IMR-90 (cell line): Measurements from ENCODE around the gene CXorf49. TPM values are rescaled to one million over a fixed set of nuclear protein-coding genes. Genes with fewer than 3 reads are reported as not detected.

Source experiments
- ATAC-seq: fragments of 200-7000 bp; cut with Tn5 transposase; 2 replicates; pipeline ENCODE4 v1.9.1; 2020; ENCODE audit warnings: low read depth, mild to moderate bottlenecking, moderate library complexity
- BruUV-seq: library from RNA; stranded (reverse); fragments of 400-500 nt; replicated peaks from 2 replicates; lab custom pipeline; 2021; lab: Mats Ljungman, UMichigan
- CTCF ChIA-PET: fragments of 300-600 bp; formaldehyde crosslinking; extraction: SDS; loops from one replicate; lab custom pipeline; 2021; ENCODE audit warnings: antibody characterized with exemption; lab: Yijun Ruan, JAX
- POLR2A ChIA-PET: fragments of 300-600 bp; sonication (Branson Sonifier 250); formaldehyde crosslinking; loops from one replicate; lab custom pipeline; 2022; ENCODE audit warnings: antibody characterized with exemption; ENCODE audit not compliant: unreplicated experiment; lab: Charles Lee
- DNase-seq: peaks from one replicate; pipeline ENCODE4 v3.0.0; 2013
- H2AFZ ChIP-seq: replicated peaks from 2 replicates; pipeline ENCODE3; 2013; ENCODE audit warnings: low read length, mild to moderate bottlenecking; ENCODE audit not compliant: poor library complexity
- H2AK5ac ChIP-seq: 2 replicates; pipeline ENCODE4 v1.6.1; 2013; ENCODE audit warnings: low read depth, low read length, inconsistent platforms
- H2AK9ac ChIP-seq: replicated peaks from 2 replicates; pipeline ENCODE3; 2013; ENCODE audit warnings: mild to moderate bottlenecking, low read depth, low read length, moderate library complexity; ENCODE audit not compliant: poor library complexity
- H2BK120ac ChIP-seq: 2 replicates; pipeline ENCODE4 v1.6.1; 2013; ENCODE audit warnings: low read depth, low read length, inconsistent platforms
- H2BK15ac ChIP-seq: 3 replicates; pipeline ENCODE4 v1.6.1; 2013; ENCODE audit warnings: low read depth, low read length, inconsistent platforms
- H2BK20ac ChIP-seq: 2 replicates; pipeline ENCODE4 v1.6.1; 2013; ENCODE audit warnings: low read depth, mild to moderate bottlenecking, inconsistent platforms, low read length, moderate library complexity
- H2BK5ac ChIP-seq: 2 replicates; pipeline ENCODE4 v1.6.1; 2013; ENCODE audit warnings: mild to moderate bottlenecking, low read depth, low read length, inconsistent platforms; ENCODE audit not compliant: poor library complexity, severe bottlenecking
- H3K14ac ChIP-seq: replicated peaks from 2 replicates; pipeline ENCODE4 v1.6.1; 2013; ENCODE audit warnings: low read depth, low read length, inconsistent platforms
- H3K18ac ChIP-seq: 2 replicates; pipeline ENCODE4 v1.6.1; 2013; ENCODE audit warnings: low read depth, low read length, control low read depth
- H3K23ac ChIP-seq: 2 replicates; pipeline ENCODE4 v1.6.1; 2013; ENCODE audit warnings: low read depth, low read length, inconsistent platforms
- H3K27ac ChIP-seq: 2 replicates; pipeline ENCODE4 v1.5.1; 2013; ENCODE audit warnings: mild to moderate bottlenecking, control low read depth, low read length; ENCODE audit not compliant: insufficient read depth
- H3K27me3 ChIP-seq: 2 replicates; pipeline ENCODE4 v1.6.1; 2013; ENCODE audit warnings: low read length; ENCODE audit not compliant: control insufficient read depth, insufficient read depth
- H3K36me3 ChIP-seq: 2 replicates; pipeline ENCODE4 v1.6.1; 2013; ENCODE audit warnings: low read length, mixed read lengths; ENCODE audit not compliant: control insufficient read depth, insufficient read depth
- H3K4ac ChIP-seq: 2 replicates; pipeline ENCODE4 v1.6.1; 2013; ENCODE audit warnings: low read depth, low read length, inconsistent platforms
- H3K4me1 ChIP-seq: 2 replicates; pipeline ENCODE4 v1.6.1; 2013; ENCODE audit warnings: low read length, mixed read lengths; ENCODE audit not compliant: control insufficient read depth, insufficient read depth
- H3K4me2 ChIP-seq: 2 replicates; pipeline ENCODE4 v1.6.1; 2013; ENCODE audit warnings: low read depth, mild to moderate bottlenecking, control low read depth, low read length, moderate library complexity
- H3K4me3 ChIP-seq: 2 replicates; pipeline ENCODE4 v1.5.1; 2013; ENCODE audit warnings: low read depth, mild to moderate bottlenecking, control low read depth, low read length, moderate library complexity; ENCODE audit not compliant: insufficient read depth
- H3K56ac ChIP-seq: 2 replicates; pipeline ENCODE4 v1.6.1; 2013; ENCODE audit warnings: low read length, inconsistent platforms; ENCODE audit not compliant: insufficient read depth; ENCODE audit errors: extremely low read depth
- H3K79me1 ChIP-seq, 2 experiments: 2 replicates each; pipeline ENCODE4 v1.6.1; 2013; ENCODE audit warnings: low read length in 2 of 2, inconsistent platforms in 1 of 2, low read depth in 1 of 2
- H3K9ac ChIP-seq: 2 replicates; pipeline ENCODE4 v1.6.1; 2013; ENCODE audit warnings: low read depth, low read length, control low read depth
- H3K9me1 ChIP-seq: 2 replicates; pipeline ENCODE4 v1.6.1; 2013; ENCODE audit warnings: low read length, inconsistent platforms; ENCODE audit not compliant: insufficient read depth
- H3K9me3 ChIP-seq: 2 replicates; pipeline ENCODE4 v1.6.1; 2013; ENCODE audit warnings: low read length; ENCODE audit not compliant: control insufficient read depth, insufficient read depth
- H4K20me1 ChIP-seq: 2 replicates; pipeline ENCODE4 v1.6.1; 2013; ENCODE audit warnings: low read length, inconsistent platforms; ENCODE audit not compliant: insufficient read depth
- H4K5ac ChIP-seq: 2 replicates; pipeline ENCODE4 v1.6.1; 2013; ENCODE audit warnings: mild to moderate bottlenecking, low read depth, low read length, control low read depth
- H4K8ac ChIP-seq, 2 experiments: 2 replicates each; pipeline ENCODE4 v1.6.1; 2013; ENCODE audit warnings: low read depth in 2 of 2, low read length in 2 of 2, control low read depth in 1 of 2, inconsistent platforms in 1 of 2
- H4K91ac ChIP-seq: 2 replicates; pipeline ENCODE4 v1.6.1; 2013; ENCODE audit warnings: low read depth, low read length, inconsistent platforms; ENCODE audit not compliant: insufficient read depth
- CTCF ChIP-seq: conservative IDR thresholded peaks from 2 replicates; pipeline ENCODE4 v1.5.1; 2012; ENCODE audit warnings: mild to moderate bottlenecking, low read depth, low read length, improper control_type of control experiment
- MAFK ChIP-seq: IDR thresholded peaks from 2 replicates; pipeline ENCODE4 v1.6.1; 2012; ENCODE audit warnings: low read depth, low read length, improper control_type of control experiment
- WGBS, 2 experiments: methylation state at CpG; one replicate each; pipeline versions ENCODE4 v1.1.5 to v1.1.7; 2013; ENCODE audit warnings: missing lambda C conversion rate in 2 of 2; ENCODE audit not compliant: insufficient read length in 1 of 2; ENCODE audit errors: extremely low coverage in 2 of 2; 5-methylcytosine and 5-hydroxymethylcytosine counted together
- dilution Hi-C: fragments of 300-500 bp; cut with HindIII; formaldehyde crosslinking; loops from one replicate; pipeline ENCODE4 v1.14.3; 2018; ENCODE audit warnings: low sequenced_read_pairs; ENCODE audit not compliant: unreplicated experiment
- in situ Hi-C: fragments of 300-500 bp; cut with MboI; formaldehyde crosslinking; loops from 3 replicates; pipeline ENCODE4 v1.14.3; 2019; ENCODE audit warnings: low sequenced_read_pairs, inconsistent platforms, mixed read lengths
- intact Hi-C: fragments of 100-400 bp; cut with micrococcal nuclease; formaldehyde crosslinking; loops from 2 replicates; pipeline ENCODE4 v1.10.0; 2022
- polyA plus RNA-seq, 3 experiments: library from polyadenylated mRNA; depleted of rRNA; stranded (reverse); fragments of >200 nt; gene quantifications; 2 replicates each; pipeline ENCODE4 v1.2.3, GENCODE V29; 2012; ENCODE audit warnings: low replicate concordance in 1 of 3
- total RNA-seq: library from RNA; depleted of rRNA; stranded (reverse); fragments of >200 nt; gene quantifications from 2 replicates; pipeline ENCODE4 v1.2.3, GENCODE V29; 2012

Gene CXorf49
- total and polyA plus RNA-seq, 2 of the 4 experiments (the other 2 are of a cell fraction): not detected

- intact Hi-C loops (no loop called here), in situ Hi-C loops (loop anchor here (25.0 kb wide), 1 partner anchor 193 kb away; no protein-coding TSS in a partner anchor), dilution Hi-C loops (no loop called here)
- Histone ChIP-seq H2AK5ac (no peak overlapping the region), H3K4me2 (no peak overlapping the region), H3K27me3 (peaks cover 16% of the 10 kb centered on the region), H3K23ac (no peak overlapping the region), H2AFZ (no peak overlapping the region), H4K20me1 (no peaks in the 10 kb centered on the region), H3K4me3 (no peak overlapping the region), H2AK9ac (no peak overlapping the region), H3K56ac (no peak overlapping the region), H3K4me1 (no peaks in the 10 kb centered on the region), H3K9ac (no peak overlapping the region), H2BK15ac (no peak overlapping the region), H3K9me1 (no peaks in the 10 kb centered on the region), H2BK5ac (no peak overlapping the region), H2BK20ac (no peak overlapping the region), H3K4ac (no peak overlapping the region), H3K36me3 (no peaks in the 10 kb centered on the region), H4K5ac (no peak overlapping the region), H3K79me1 (no peaks in the 10 kb centered on the region), H3K18ac (no peak overlapping the region), H3K14ac (no peak overlapping the region), H4K8ac (no peak overlapping the region), H4K91ac (no peak overlapping the region), H3K9me3 (peaks cover 2% of the 10 kb centered on the region; the same call in 1 of the 2 replicates), H3K27ac (no peak overlapping the region), H2BK120ac (no peak overlapping the region)
- POLR2A ChIA-PET: no interaction called here
- no peak for ATAC-seq
- WGBS, 2 experiments: 72% methylated on average over 3 of the region's 13 CpGs; no CpG with 5 or more reads in 1 of the 2 experiments
- no TSS peak for BruUV-seq
- no peak for TF ChIP-seq CTCF
- no peak for TF ChIP-seq MAFK
- CTCF ChIA-PET: no interaction called here
- no peak for DNase-seq
Observed at GRCh38 chrX:71669492-71669891, 48.6 kb downstream of the CXorf49 start.
